Mesendoderm (in vitro differentiated cells): Measurements from ENCODE around the gene AP2A2.

Experiments
- DNase-seq: peaks from one replicate; pipeline ENCODE4 v3.0.0; 2013
- H2AK5ac ChIP-seq: 2 replicates; pipeline ENCODE4 v1.6.1; 2013; ENCODE audit warnings: low read length, inconsistent platforms
- H2BK120ac ChIP-seq: 2 replicates; pipeline ENCODE4 v1.6.1; 2013; ENCODE audit warnings: low read depth, mild to moderate bottlenecking, low read length, moderate library complexity, mixed read lengths
- H2BK15ac ChIP-seq: replicated peaks from 2 replicates; pipeline ENCODE4 v1.6.1; 2013; ENCODE audit warnings: low read depth, mild to moderate bottlenecking, moderate library complexity
- H2BK5ac ChIP-seq: 2 replicates; pipeline ENCODE4 v1.6.1; 2013; ENCODE audit warnings: low read length, inconsistent platforms
- H3K18ac ChIP-seq: 2 replicates; pipeline ENCODE4 v1.6.1; 2013; ENCODE audit warnings: mild to moderate bottlenecking, low read length, mixed read lengths
- H3K23ac ChIP-seq: one replicate; pipeline ENCODE4 v1.6.1; 2013; ENCODE audit warnings: low read length
- H3K27ac ChIP-seq: 2 replicates; pipeline ENCODE4 v1.5.1; 2013; ENCODE audit warnings: low read depth, mild to moderate bottlenecking, inconsistent platforms, low read length, moderate library complexity
- H3K27me3 ChIP-seq: 2 replicates; pipeline ENCODE4 v1.6.1; 2013; ENCODE audit warnings: low read length, control low read depth, mild to moderate bottlenecking, inconsistent platforms; ENCODE audit not compliant: insufficient read depth, poor library complexity
- H3K36me3 ChIP-seq: 2 replicates; pipeline ENCODE4 v1.6.1; 2013; ENCODE audit warnings: low read length, inconsistent platforms; ENCODE audit not compliant: control insufficient read depth, insufficient read depth
- H3K4ac ChIP-seq: one replicate; pipeline ENCODE4 v1.6.1; 2013; ENCODE audit warnings: low read depth, mild to moderate bottlenecking, low read length, moderate library complexity
- H3K4me1 ChIP-seq: 2 replicates; pipeline ENCODE4 v1.6.1; 2013; ENCODE audit warnings: low read depth, low read length, inconsistent platforms; ENCODE audit not compliant: control insufficient read depth
- H3K4me2 ChIP-seq: 2 replicates; pipeline ENCODE4 v1.6.1; 2013; ENCODE audit warnings: low read length
- H3K4me3 ChIP-seq: 2 replicates; pipeline ENCODE4 v1.5.1; 2013; ENCODE audit warnings: mild to moderate bottlenecking, low read length
- H3K56ac ChIP-seq: one replicate; pipeline ENCODE4 v1.6.1; 2013; ENCODE audit warnings: low read length
- H3K79me1 ChIP-seq: 2 replicates; pipeline ENCODE4 v1.6.1; 2013; ENCODE audit warnings: low read length, inconsistent platforms
- H3K79me2 ChIP-seq: 2 replicates; pipeline ENCODE4 v1.6.1; 2013; ENCODE audit warnings: mild to moderate bottlenecking, low read length; ENCODE audit not compliant: control insufficient read depth, insufficient read depth
- H3K9ac ChIP-seq: 2 replicates; pipeline ENCODE4 v1.6.1; 2013; ENCODE audit warnings: low read length, inconsistent platforms
- H4K5ac ChIP-seq: one replicate; pipeline ENCODE4 v1.6.1; 2013; ENCODE audit warnings: low read length
- H4K8ac ChIP-seq: one replicate; pipeline ENCODE4 v1.6.1; 2013; ENCODE audit warnings: low read depth, mild to moderate bottlenecking, control low read depth, low read length, moderate library complexity
- WGBS: extraction: QIAGEN DNeasy Blood & Tissue Kit; methylation state at CpG from one replicate; pipeline ENCODE4 v1.1.7; 2013; ENCODE audit warnings: low lambda C conversion rate, missing lambda C conversion rate; ENCODE audit not compliant: insufficient coverage; ENCODE audit errors: extremely low coverage; 5-methylcytosine and 5-hydroxymethylcytosine counted together

The AP2A2 gene

DNA sequence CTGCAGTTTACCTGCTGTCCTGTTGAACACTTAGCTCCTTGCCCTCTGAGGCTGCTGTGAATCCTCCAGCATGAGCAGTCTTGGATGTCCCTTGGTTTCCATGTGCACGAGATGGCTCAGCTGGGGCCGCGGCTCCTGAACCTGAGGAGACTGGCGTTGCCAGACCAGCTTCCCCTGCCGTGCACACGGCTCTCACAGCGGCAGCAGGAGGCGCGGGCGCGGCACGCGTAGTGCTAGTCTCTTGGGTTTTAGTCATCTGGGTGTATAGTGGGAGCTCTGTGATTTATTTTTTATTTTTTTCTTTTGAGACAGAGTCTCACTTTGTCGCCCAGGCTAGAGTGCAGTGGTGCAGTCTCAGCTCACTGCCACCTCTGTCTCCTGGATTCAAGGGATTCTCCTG, 56.1 kb downstream of the AP2A2 start:
- H3K27ac ChIP-seq, result no peak overlapping the region
- no peak overlapping the region for H2AK5ac ChIP-seq
- H3K79me1 ChIP-seq, result no peaks in the 10 kb centered on the region
- H3K9ac ChIP-seq, result no peak overlapping the region
- no peak overlapping the region for H3K4me2 ChIP-seq
- no peak overlapping the region for H4K5ac ChIP-seq
- H3K23ac ChIP-seq, result no peak overlapping the region
- H3K4me1 ChIP-seq, result no peaks in the 10 kb centered on the region
- H3K36me3 ChIP-seq, result peaks cover 10% of the 10 kb centered on the region
- H3K56ac ChIP-seq, result no peak overlapping the region
- no peaks in the 10 kb centered on the region for H3K27me3 ChIP-seq
- H2BK15ac ChIP-seq, result no peak overlapping the region
- H2BK120ac ChIP-seq, result no peak overlapping the region
- no CpG with 5 or more reads among the region's 14 CpGs for WGBS
- no peaks in the 10 kb centered on the region for H3K79me2 ChIP-seq
- H3K4ac ChIP-seq, result no peak overlapping the region
- H4K8ac ChIP-seq, result no peak overlapping the region
- H2BK5ac ChIP-seq, result no peak overlapping the region
- no peak overlapping the region for H3K18ac ChIP-seq
- no peak for DNase-seq
- H3K4me3 ChIP-seq, result no peak overlapping the region

GRCh38 chr11:984546-984945, 58.9 kb downstream of the AP2A2 start:
- Histone ChIP-seq H3K27ac (no peak overlapping the region), H3K79me2 (no peaks in the 10 kb centered on the region), H3K23ac (no peak overlapping the region), H2BK15ac (no peak overlapping the region), H4K5ac (no peak overlapping the region), H3K4ac (no peak overlapping the region), H3K4me2 (no peak overlapping the region), H2BK120ac (no peak overlapping the region), H3K4me3 (no peak overlapping the region), H4K8ac (no peak overlapping the region), H3K4me1 (no peaks in the 10 kb centered on the region), H3K9ac (no peak overlapping the region), H3K18ac (no peak overlapping the region), H2BK5ac (no peak overlapping the region), H3K27me3 (no peaks in the 10 kb centered on the region), H2AK5ac (no peak overlapping the region), H3K79me1 (no peaks in the 10 kb centered on the region), H3K56ac (no peak overlapping the region), H3K36me3 (peaks cover 12% of the 10 kb centered on the region)
- no peak for DNase-seq
- no CpG with 5 or more reads among the region's 15 CpGs for whole genome bisulfite sequencing

DNA sequence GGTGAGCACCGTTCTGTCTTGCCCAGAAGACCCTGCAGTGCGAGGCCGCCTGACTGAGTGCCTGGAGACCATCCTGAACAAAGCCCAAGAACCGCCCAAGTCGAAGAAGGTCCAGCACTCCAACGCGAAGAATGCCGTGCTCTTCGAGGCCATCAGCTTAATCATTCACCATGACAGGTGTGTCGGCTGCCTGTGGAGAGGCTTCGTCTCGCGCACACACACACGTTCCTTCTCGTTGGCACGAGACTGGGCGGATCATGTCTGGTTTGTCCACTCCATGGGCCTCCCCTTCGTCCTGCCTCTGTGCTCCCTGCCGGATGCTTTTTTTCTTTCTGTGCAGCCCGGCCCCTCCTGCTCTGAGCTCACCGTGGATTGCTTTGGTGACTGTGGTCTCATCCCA, 59.7 kb downstream of the AP2A2 start:
- Histone ChIP-seq H3K27me3 (no peaks in the 10 kb centered on the region), H4K5ac (no peak overlapping the region), H3K79me1 (peaks cover 1% of the 10 kb centered on the region), H3K79me2 (no peaks in the 10 kb centered on the region), H3K23ac (no peak overlapping the region), H3K18ac (no peak overlapping the region), H2AK5ac (no peak overlapping the region), H3K36me3 (peaks cover 15% of the 10 kb centered on the region), H3K4me1 (no peaks in the 10 kb centered on the region), H3K4me2 (no peak overlapping the region), H3K9ac (no peak overlapping the region), H3K27ac (no peak overlapping the region), H2BK5ac (no peak overlapping the region), H3K4ac (no peak overlapping the region), H2BK120ac (no peak overlapping the region), H4K8ac (no peak overlapping the region), H3K56ac (no peak overlapping the region), H2BK15ac (no peak overlapping the region), H3K4me3 (no peak overlapping the region)
- DNase-seq, result no peak
- WGBS, result no CpG with 5 or more reads among the region's 21 CpGs

DNA sequence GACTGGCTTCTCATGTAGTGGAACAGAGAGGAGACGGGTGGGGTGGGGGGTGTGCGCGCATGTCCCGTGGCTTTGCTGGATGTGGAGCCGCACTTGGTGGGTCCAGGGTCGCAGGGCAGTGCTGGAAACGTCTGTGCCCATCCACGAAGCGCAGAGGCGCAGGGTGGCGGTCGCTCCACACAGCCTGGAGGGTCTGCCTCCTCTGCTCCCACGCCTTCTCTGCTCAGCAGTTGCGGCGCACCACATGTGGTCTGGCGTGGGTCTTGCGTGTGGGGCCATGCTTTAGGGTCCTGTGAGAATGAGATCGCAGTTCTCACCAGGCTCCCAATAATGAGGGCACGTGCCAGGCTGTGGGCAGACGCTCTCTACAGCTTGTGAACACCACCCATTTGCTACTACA, 60.2 kb downstream of the AP2A2 start:
- no peaks in the 10 kb centered on the region for H3K79me2 ChIP-seq
- H3K79me1 ChIP-seq, result peaks cover 1% of the 10 kb centered on the region
- no peak overlapping the region for H3K23ac ChIP-seq
- H3K4ac ChIP-seq, result no peak overlapping the region
- H3K4me1 ChIP-seq, result no peaks in the 10 kb centered on the region
- no peak overlapping the region for H3K4me3 ChIP-seq
- H2BK120ac ChIP-seq, result no peak overlapping the region
- H3K27me3 ChIP-seq, result no peaks in the 10 kb centered on the region
- H3K9ac ChIP-seq, result no peak overlapping the region
- DNase-seq, result no peak
- H2AK5ac ChIP-seq, result no peak overlapping the region
- no peak overlapping the region for H3K18ac ChIP-seq
- no peak overlapping the region for H4K8ac ChIP-seq
- no CpG with 5 or more reads among the region's 20 CpGs for WGBS
- no peak overlapping the region for H3K27ac ChIP-seq
- H4K5ac ChIP-seq, result no peak overlapping the region
- no peak overlapping the region for H3K4me2 ChIP-seq
- H3K56ac ChIP-seq, result no peak overlapping the region
- H2BK15ac ChIP-seq, result no peak overlapping the region
- peaks cover 15% of the 10 kb centered on the region for H3K36me3 ChIP-seq
- no peak overlapping the region for H2BK5ac ChIP-seq

- H2AK5ac ChIP-seq, result no peak overlapping the region
- H3K18ac ChIP-seq, result no peak overlapping the region
- no peak overlapping the region for H3K4me3 ChIP-seq
- no peak overlapping the region for H4K8ac ChIP-seq
- H2BK5ac ChIP-seq, result no peak overlapping the region
- no peaks in the 10 kb centered on the region for H3K4me1 ChIP-seq
- H3K27ac ChIP-seq, result no peak overlapping the region
- H3K4ac ChIP-seq, result no peak overlapping the region
- H3K27me3 ChIP-seq, result no peaks in the 10 kb centered on the region
- no peak overlapping the region for H3K56ac ChIP-seq
- no peak overlapping the region for H3K9ac ChIP-seq
- H4K5ac ChIP-seq, result no peak overlapping the region
- H3K79me1 ChIP-seq, result peaks cover 1% of the 10 kb centered on the region
- DNase-seq, result no peak
- H3K79me2 ChIP-seq, result no peaks in the 10 kb centered on the region
- H2BK120ac ChIP-seq, result no peak overlapping the region
- peaks cover 13% of the 10 kb centered on the region for H3K36me3 ChIP-seq
- H3K4me2 ChIP-seq, result no peak overlapping the region
- no peak overlapping the region for H3K23ac ChIP-seq
- H2BK15ac ChIP-seq, result no peak overlapping the region
- no CpG with 5 or more reads among the region's 28 CpGs for WGBS
Measured at GRCh38 chr11:986270-986951, 60.7 kb downstream of the AP2A2 start.

DNA sequence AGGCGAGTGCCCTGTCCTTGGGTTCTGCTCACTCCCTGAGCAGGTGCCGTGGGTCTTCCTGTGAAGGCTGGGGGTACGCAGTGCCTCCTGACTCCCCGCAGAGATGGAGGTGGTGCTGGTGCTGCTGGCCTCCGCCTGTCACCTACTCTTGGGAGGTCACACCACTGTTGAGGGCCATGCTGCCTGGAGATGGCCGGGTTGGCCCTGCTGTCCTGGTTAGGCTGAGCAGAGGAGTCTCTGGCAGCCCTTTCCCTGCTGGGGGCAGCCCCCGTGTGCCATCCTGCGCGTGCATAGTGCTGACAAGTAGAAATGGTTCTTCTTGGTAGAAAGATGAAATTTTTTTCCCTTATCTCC, 61.3 kb downstream of the AP2A2 start:
- no peaks in the 10 kb centered on the region for H3K79me2 ChIP-seq
- H3K4ac ChIP-seq, result no peak overlapping the region
- no peak overlapping the region for H3K9ac ChIP-seq
- WGBS, result no CpG with 5 or more reads among the region's 9 CpGs
- no peak overlapping the region for H2AK5ac ChIP-seq
- peaks cover 1% of the 10 kb centered on the region for H3K79me1 ChIP-seq
- no peak overlapping the region for H3K27ac ChIP-seq
- H3K36me3 ChIP-seq, result peaks cover 9% of the 10 kb centered on the region
- H3K4me2 ChIP-seq, result no peak overlapping the region
- no peak overlapping the region for H4K5ac ChIP-seq
- H4K8ac ChIP-seq, result no peak overlapping the region
- no peak overlapping the region for H2BK120ac ChIP-seq
- H3K4me3 ChIP-seq, result no peak overlapping the region
- H3K27me3 ChIP-seq, result no peaks in the 10 kb centered on the region
- no peak overlapping the region for H3K23ac ChIP-seq
- no peak overlapping the region for H2BK15ac ChIP-seq
- DNase-seq, result no peak
- no peaks in the 10 kb centered on the region for H3K4me1 ChIP-seq
- H2BK5ac ChIP-seq, result no peak overlapping the region
- H3K18ac ChIP-seq, result no peak overlapping the region
- no peak overlapping the region for H3K56ac ChIP-seq
